GM19099 (cell line): ENCODE data around the gene NAV2.

Experiments used
- POLR2A ChIP-seq: IDR thresholded peaks from 3 replicates; pipeline ENCODE4 v1.6.1; 2011; ENCODE audit warnings: low read depth; ENCODE audit not compliant: insufficient read length; ENCODE audit errors: extremely low read depth

The NAV2 gene

DNA sequence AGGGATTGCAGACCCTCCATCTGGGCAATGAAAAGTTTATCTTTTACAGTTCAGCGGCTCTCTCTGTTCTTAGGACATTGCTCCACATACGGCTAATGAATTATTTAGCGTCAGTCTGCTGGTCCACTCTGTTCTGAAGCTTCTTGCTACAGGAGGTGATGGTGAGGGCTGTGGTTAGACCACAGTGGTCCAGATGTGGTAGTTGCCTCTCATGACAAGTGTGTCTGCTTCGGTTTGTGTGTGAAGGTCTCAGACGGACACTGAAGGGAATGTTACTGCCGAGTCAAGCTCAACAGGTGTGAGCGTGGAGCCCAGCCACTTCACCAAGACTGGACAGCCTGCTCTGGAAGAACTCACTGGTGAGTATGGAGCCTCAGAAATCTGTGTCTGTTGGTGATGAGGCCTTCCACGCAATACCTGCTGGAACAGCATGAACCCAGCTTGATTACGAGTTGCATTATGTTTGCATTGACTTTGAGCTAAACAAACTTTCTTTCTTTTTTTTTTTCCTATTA is 226.8 kb downstream of the NAV2 start:
- no peak for TF ChIP-seq POLR2A

GRCh38 chr11:19940831-19941230 is 228.2 kb downstream of the NAV2 start:
- no peak for TF ChIP-seq POLR2A

DNA sequence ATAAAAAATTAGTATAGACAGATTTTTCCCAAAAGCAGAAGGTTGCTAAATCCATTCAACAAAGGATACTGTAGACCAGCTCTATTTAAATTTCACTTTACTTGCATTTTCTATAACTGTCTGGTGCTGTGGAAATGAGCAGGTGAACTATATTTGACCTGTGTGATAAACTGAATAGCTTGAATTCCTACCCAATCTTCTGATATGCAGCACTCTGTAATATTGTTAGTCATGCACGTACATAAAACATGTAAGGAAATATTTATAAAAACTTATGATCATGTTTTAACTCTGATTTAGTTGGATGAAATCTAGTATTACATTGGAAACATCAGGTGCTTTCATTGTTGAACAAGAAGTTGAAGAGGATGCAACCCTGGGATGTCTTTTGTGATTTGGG is 234.0 kb downstream of the NAV2 start:
- TF ChIP-seq POLR2A = no peak

DNA sequence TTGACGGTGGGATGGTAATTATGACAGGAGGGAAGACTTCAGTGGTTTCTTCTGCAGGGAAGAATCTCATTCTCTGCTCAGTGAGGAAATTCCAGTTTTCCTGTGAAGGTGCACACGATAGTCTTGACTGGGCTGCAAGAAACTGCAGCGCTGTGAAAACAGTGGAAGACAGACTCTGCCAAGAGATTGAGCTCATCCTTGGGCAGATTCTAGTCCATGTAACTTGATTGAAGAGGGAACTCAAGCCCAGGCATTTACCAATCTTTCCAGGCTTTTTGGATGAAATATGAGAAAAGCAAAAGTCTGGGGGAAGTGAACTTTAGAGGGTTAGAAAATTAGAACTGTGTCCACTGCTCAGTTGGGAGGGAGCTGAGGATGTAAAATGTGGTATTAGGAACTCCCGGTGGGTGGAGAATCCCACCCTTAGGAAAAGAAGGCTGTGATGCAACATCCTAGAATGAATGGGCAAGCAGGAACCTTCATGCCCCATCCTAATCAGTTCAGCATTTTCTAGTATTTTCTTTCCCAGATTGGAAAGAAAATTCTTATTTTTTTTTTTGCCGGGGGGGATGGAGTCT is 235.0 kb downstream of the NAV2 start:
- no peak for TF ChIP-seq POLR2A

DNA sequence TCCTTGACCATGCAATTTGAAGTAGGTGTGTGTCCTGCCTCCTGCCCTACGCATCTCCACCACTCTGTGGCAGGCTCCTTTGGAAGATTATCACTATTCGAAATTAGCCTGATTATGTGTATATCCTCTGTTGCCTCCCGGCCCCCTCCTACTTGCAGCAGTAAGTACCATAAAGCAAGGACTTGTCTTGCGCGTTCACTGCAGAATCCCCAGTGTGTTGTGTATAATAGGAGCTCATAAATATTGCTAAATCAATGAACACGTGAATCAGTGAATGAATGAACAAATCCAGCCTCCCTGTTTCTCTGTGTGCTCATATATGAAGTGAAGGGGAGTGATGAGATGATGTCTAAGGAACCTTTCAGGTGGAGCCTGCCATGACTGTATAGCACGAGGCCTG is 237.0 kb downstream of the NAV2 start:
- no peak for TF ChIP-seq POLR2A

DNA sequence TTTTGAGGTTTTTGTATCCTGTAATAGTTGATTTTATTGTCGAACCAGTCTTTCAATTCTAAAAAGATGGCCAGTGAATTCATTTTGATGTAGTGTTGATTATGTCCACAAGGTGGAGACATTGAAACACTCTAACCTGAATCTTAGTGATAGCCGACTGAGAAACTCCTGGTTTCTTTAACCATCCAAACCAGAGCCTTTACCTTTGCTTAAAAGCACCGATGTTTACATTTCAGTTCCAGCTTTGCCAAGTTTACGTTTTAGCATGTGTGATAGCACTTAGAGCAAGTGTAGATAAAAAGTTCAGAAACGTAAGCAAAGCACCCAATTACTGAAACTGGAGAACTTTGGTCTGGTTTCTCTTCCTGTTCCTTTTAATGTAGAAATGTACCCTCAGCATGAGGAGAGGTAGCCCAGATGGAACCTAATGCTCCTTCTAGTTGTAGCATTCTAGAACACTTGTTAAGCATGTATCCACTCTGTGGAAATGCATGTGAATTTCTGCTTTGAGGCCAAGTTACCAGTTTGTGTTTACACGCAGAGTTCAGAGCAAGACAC is 239.0 kb downstream of the NAV2 start:
- no peak for TF ChIP-seq POLR2A

DNA sequence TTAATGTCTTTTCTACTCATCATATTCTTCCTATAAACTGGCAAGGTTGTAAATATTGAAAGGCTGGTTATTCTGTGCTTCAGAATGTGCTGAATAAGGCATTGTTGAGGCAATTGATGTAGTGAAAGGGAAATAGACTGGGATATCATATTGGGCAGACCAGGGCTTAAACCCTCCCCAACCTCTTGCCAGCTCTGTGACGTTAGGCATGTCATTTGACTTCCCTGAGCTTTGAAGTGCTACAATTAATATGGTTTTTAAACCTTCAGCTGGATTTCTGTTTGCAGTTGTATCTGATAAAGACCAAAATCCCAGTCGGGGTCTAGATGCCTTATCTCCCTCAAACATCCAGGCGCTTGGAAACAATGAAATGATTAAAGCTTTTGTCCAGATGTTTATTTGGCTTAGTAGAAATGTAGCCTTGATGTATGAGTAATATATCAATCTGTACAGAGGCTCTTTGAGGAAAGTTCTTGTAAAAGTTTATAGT is 239.5 kb downstream of the NAV2 start:
- no peak for TF ChIP-seq POLR2A

- no peak for TF ChIP-seq POLR2A
These were observed 240.3 kb downstream of the NAV2 start for GRCh38 chr11:19952911-19953310.

GRCh38 chr11:19953336-19953735 is 240.7 kb downstream of the NAV2 start:
- no peak for TF ChIP-seq POLR2A

DNA sequence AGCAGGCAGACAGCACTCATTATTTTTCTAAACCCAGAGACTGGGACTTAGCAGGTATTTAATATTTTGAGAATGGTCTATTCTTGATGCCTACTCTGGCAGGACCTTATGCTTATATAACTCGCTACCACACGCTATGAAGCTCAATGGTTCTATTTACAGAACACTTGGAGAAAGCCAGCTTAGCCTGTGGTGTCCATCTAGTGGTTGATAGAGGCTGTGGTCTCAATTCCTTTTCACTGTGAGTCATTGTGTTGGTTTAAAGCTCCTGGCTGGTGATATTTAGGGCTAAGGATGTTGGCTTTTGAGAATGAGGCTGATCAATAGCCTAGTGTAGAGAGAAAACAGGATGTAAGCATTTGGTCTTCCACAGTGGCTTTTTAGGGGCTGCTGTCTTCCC is 241.3 kb downstream of the NAV2 start:
- TF ChIP-seq POLR2A = no peak

- TF ChIP-seq POLR2A = no peak
These were observed 242.3 kb downstream of the NAV2 start for GRCh38 chr11:19954899-19955298.

DNA sequence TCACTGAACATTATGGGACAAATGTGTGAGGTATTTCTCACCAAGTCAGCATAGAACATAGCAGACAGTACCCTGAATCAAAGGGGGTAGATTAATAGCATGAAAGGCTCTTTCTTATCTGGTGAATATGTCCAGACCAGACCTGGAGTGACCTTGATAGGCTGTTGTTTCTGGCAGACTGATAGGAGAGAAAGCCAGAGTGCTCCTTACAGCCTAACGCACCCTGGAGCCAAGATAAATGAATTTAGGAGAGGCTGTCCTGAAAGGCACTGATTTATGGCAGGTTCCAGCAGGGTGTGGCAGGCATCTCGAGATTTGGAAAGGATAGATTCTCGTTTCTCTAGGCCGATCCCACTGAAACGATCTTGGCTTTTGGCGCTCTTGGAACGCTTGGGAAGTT is 243.0 kb downstream of the NAV2 start:
- TF ChIP-seq POLR2A = no peak

GRCh38 chr11:19956228-19956627 is 243.6 kb downstream of the NAV2 start:
- no peak for TF ChIP-seq POLR2A

DNA sequence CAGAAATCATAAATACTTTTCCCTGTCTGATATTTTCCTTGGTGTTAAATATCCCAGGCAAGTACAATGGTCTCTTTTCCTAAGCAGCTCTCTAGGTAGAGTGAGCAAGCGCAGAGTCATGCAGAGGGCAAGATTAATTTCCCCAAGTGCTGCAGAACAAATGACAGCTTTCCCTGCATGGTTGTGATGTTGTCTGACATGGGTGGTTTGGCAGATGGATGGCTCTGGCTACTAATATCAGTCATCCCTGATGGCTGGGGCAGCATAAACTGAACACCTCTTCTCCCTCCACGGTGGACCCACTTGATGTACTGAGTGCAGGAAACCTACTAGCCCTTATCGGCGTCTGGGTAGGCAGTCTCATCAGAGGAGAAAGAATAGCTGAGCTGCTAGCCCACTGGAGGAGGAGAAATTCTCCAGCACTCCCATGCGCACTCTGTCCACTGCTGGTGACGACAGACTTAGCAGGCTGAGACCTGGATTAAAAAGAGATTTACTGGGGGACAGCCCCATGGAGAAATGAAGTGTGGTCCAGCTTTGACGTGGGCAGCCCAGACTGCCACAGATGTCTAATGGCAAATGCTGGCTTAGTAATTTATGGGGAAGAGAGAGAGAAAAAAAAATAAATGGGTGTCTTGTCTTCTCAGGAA is 244.8 kb downstream of the NAV2 start:
- no peak for TF ChIP-seq POLR2A

DNA sequence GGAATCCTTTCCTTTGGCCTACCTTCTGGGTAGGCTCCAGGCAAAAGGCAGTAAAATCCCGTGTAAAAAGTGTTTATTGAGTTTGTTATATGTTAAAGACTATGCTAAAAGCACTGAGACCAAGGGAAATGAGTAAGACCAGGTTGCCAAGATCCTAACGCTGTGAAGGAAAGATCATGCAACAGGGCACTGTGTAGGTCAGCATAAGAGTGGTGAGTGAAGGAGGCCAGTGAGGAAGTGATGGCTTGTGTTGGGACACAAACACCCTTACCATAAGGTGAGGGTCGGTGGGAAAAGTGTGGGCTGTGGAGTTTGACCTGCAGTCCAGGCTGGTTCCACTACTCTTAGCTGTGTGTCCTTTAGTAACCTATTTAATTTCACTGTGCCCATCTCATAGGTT is 245.6 kb downstream of the NAV2 start:
- TF ChIP-seq POLR2A = no peak

GRCh38 chr11:19959210-19959609 is 246.6 kb downstream of the NAV2 start:
- TF ChIP-seq POLR2A = no peak
